PFSK-1 (cell line): ENCODE data around the gene MCOLN2.

Experiments used
- FOXP2 ChIP-seq: optimal IDR thresholded peaks from 2 replicates; pipeline ENCODE3; 2011; ENCODE audit warnings: borderline replicate concordance, control low read depth, inconsistent platforms; ENCODE audit not compliant: insufficient read depth; ENCODE audit errors: extremely low read length, extremely low read depth
- POLR2AphosphoS5 ChIP-seq: IDR thresholded peaks from 2 replicates; pipeline ENCODE4 v1.6.1; 2012; ENCODE audit warnings: low read depth, mild to moderate bottlenecking, control low read depth, low read length, moderate library complexity
- REST ChIP-seq, 2 experiments: IDR thresholded peaks; 2 replicates each; pipeline versions ENCODE4 v1.6.1 to v1.8.0; 2011 to 2012; ENCODE audit warnings: low read depth in 2 of 2, low read length in 2 of 2, control low read depth in 1 of 2, inconsistent platforms in 1 of 2, mild to moderate bottlenecking in 1 of 2, moderate library complexity in 1 of 2; ENCODE audit not compliant: insufficient read depth in 1 of 2
- SIN3A ChIP-seq: IDR thresholded peaks from 2 replicates; pipeline ENCODE4 v1.6.1; 2012; ENCODE audit warnings: mild to moderate bottlenecking, low read length, moderate library complexity, borderline replicate concordance; ENCODE audit not compliant: insufficient read depth
- TAF1 ChIP-seq: IDR thresholded peaks from 2 replicates; pipeline ENCODE4 v1.6.1; 2012; ENCODE audit warnings: low read length, control low read depth, borderline replicate concordance; ENCODE audit not compliant: insufficient read depth

The MCOLN2 gene

GRCh38 chr1:84967666-84968065 is 29.2 kb downstream of the MCOLN2 start:
- no peak for TF ChIP-seq POLR2AphosphoS5
- no peak for TF ChIP-seq TAF1
- no peak for TF ChIP-seq FOXP2
- TF ChIP-seq SIN3A, result no peak
- TF ChIP-seq REST (IDR thresholded peaks at IDR 0.05; ENCODE audit: insufficient read depth in 1 of 2, low read depth in 2 of 2, low read length in 2 of 2), result no peak

GRCh38 chr1:84963021-84963420 is 33.9 kb downstream of the MCOLN2 start:
- TF ChIP-seq FOXP2 (no peak), TAF1 (no peak), POLR2AphosphoS5 (no peak), SIN3A (no peak), REST (IDR thresholded peaks at IDR 0.05; ENCODE audit: insufficient read depth in 1 of 2, low read depth in 2 of 2, low read length in 2 of 2) (no peak)

- no peak for TF ChIP-seq REST (IDR thresholded peaks at IDR 0.05; ENCODE audit: insufficient read depth in 1 of 2, low read depth in 2 of 2, low read length in 2 of 2)
- no peak for TF ChIP-seq POLR2AphosphoS5
- TF ChIP-seq FOXP2, result no peak
- TF ChIP-seq TAF1, result no peak
These were observed 35.6 kb downstream of the MCOLN2 start for GRCh38 chr1:84961316-84961715.

GRCh38 chr1:84960371-84960770 is 36.5 kb downstream of the MCOLN2 start:
- TF ChIP-seq POLR2AphosphoS5, result no peak
- TF ChIP-seq FOXP2, result no peak
- no peak for TF ChIP-seq TAF1
- no peak for TF ChIP-seq SIN3A
- no peak for TF ChIP-seq REST (IDR thresholded peaks at IDR 0.05; ENCODE audit: insufficient read depth in 1 of 2, low read depth in 2 of 2, low read length in 2 of 2)

- TF ChIP-seq TAF1 (no peak), SIN3A (no peak), FOXP2 (no peak), REST (IDR thresholded peaks at IDR 0.05; ENCODE audit: insufficient read depth in 1 of 2, low read depth in 2 of 2, low read length in 2 of 2) (no peak), POLR2AphosphoS5 (no peak)
These were observed 37.6 kb downstream of the MCOLN2 start for GRCh38 chr1:84959294-84959693.
